ENCODE results near the gene LAMA3.

The LAMA3 gene

GRCh38 chr18:23958036-23958435 lies 268.8 kb downstream of the LAMA3 start:
- TF ChIP-seq CTCF (conservative IDR thresholded peaks at IDR 0.05; ENCODE audit: low read depth, low read length), result no peak
- no peak overlapping the region for H3K4me3 ChIP-seq (ENCODE audit: low read length)
- no peak for DNase-seq (ENCODE audit: low read depth)

- H3K4me3 ChIP-seq (ENCODE audit: low read length), result no peak overlapping the region
- DNase-seq (ENCODE audit: low read depth), result no peak
- no peak for TF ChIP-seq CTCF (conservative IDR thresholded peaks at IDR 0.05; ENCODE audit: low read depth, low read length)
These were observed 274.4 kb downstream of the LAMA3 start for GRCh38 chr18:23963443-23964165.

- DNase-seq (ENCODE audit: low read depth), result no peak
- TF ChIP-seq CTCF (conservative IDR thresholded peaks at IDR 0.05; ENCODE audit: low read depth, low read length), result no peak
- H3K4me3 ChIP-seq (ENCODE audit: low read length), result no peak overlapping the region
These were observed 275.3 kb downstream of the LAMA3 start for GRCh38 chr18:23964282-23965238.

- no peak overlapping the region for H3K4me3 ChIP-seq (ENCODE audit: low read length)
- TF ChIP-seq CTCF (conservative IDR thresholded peaks at IDR 0.05; ENCODE audit: low read depth, low read length), result no peak
- no peak for DNase-seq (ENCODE audit: low read depth)
These were observed 277.7 kb downstream of the LAMA3 start for GRCh38 chr18:23966909-23967308.

GRCh38 chr18:23967321-23968089 lies 278.3 kb downstream of the LAMA3 start:
- no peak for TF ChIP-seq CTCF (conservative IDR thresholded peaks at IDR 0.05; ENCODE audit: low read depth, low read length)
- no peak for DNase-seq (ENCODE audit: low read depth)
- no peak overlapping the region for H3K4me3 ChIP-seq (ENCODE audit: low read length)

- no peak overlapping the region for H3K4me3 ChIP-seq (ENCODE audit: low read length)
- TF ChIP-seq CTCF (conservative IDR thresholded peaks at IDR 0.05; ENCODE audit: low read depth, low read length), result no peak
- no peak for DNase-seq (ENCODE audit: low read depth)
These were observed 279.7 kb downstream of the LAMA3 start for GRCh38 chr18:23968638-23969604.

Data from retinal pigment epithelial cell (primary cell).